CD14-positive monocyte (primary cell): ENCODE data around the gene SLITRK5. TPM values are rescaled to one million over a fixed set of nuclear protein-coding genes. Genes with fewer than 3 reads are reported as not detected.

Experiments used
- DNase-seq, 3 donors: peaks; one replicate each; pipeline ENCODE4 v3.0.0-alpha.2; 2011 to 2022
- H2AFZ ChIP-seq: 2 replicates; pipeline ENCODE4 v1.6.0; 2012; ENCODE audit warnings: mild to moderate bottlenecking, low read depth, low read length, inconsistent platforms; ENCODE audit not compliant: insufficient read depth, poor library complexity, severe bottlenecking
- H3K27ac ChIP-seq, 2 donors: 1 replicate in 1 of 2; 2 replicates in 1 of 2; pipeline ENCODE4 v1.5.1; 2012 to 2013; ENCODE audit warnings: low read length in 2 of 2, control low read depth in 1 of 2, inconsistent platforms in 1 of 2, low read depth in 1 of 2, mild to moderate bottlenecking in 1 of 2
- H3K27me3 ChIP-seq, 2 donors: one replicate each; pipeline versions ENCODE4 v1.6.0 to v1.6.1; 2011 to 2013; ENCODE audit warnings: low read length in 2 of 2; ENCODE audit not compliant: control insufficient read depth in 2 of 2, insufficient read depth in 2 of 2
- H3K36me3 ChIP-seq, 2 donors: replicated peaks in 1 of 2; 1 replicate in 1 of 2; 2 replicates in 1 of 2; pipeline versions ENCODE4 v1.5.1 to v1.6.1; 2012 to 2013; ENCODE audit warnings: low read length in 2 of 2, control low read depth in 1 of 2, inconsistent platforms in 1 of 2, mild to moderate bottlenecking in 1 of 2; ENCODE audit not compliant: insufficient read depth in 2 of 2, control insufficient read depth in 1 of 2
- H3K4me1 ChIP-seq, 2 donors: 1 replicate in 1 of 2; 2 replicates in 1 of 2; pipeline versions ENCODE4 v1.5.1 to v1.6.1; 2012 to 2013; ENCODE audit warnings: low read length in 2 of 2, control low read depth in 1 of 2, inconsistent platforms in 1 of 2, mild to moderate bottlenecking in 1 of 2, moderate library complexity in 1 of 2; ENCODE audit not compliant: insufficient read depth in 2 of 2, control insufficient read depth in 1 of 2
- H3K4me2 ChIP-seq: replicated peaks from 2 replicates; pipeline ENCODE3; 2012; ENCODE audit warnings: low read length, moderate library complexity, mild to moderate bottlenecking; ENCODE audit not compliant: poor library complexity, severe bottlenecking; ENCODE audit errors: extremely low read depth
- H3K4me3 ChIP-seq, 3 experiments: fragments of 200-600 bp in 1 of 3; sonication (generic) in 1 of 3; replicated peaks in 1 of 3; 1 replicate in 2 of 3; 2 replicates in 1 of 3; pipeline ENCODE4 v1.5.1; 2011 to 2013; ENCODE audit warnings: low read length in 3 of 3, mild to moderate bottlenecking in 3 of 3, control low read depth in 2 of 3, low read depth in 2 of 3, inconsistent platforms in 1 of 3, moderate library complexity in 1 of 3
- H3K79me2 ChIP-seq: 2 replicates; pipeline ENCODE4 v1.6.0; 2012; ENCODE audit warnings: mild to moderate bottlenecking, control low read depth, inconsistent platforms, low read length, moderate library complexity; ENCODE audit not compliant: insufficient read depth
- H3K9ac ChIP-seq: 2 replicates; pipeline ENCODE4 v1.6.0; 2017; ENCODE audit warnings: low read length, mild to moderate bottlenecking; ENCODE audit not compliant: insufficient read depth, poor library complexity, severe bottlenecking
- H3K9me3 ChIP-seq, 2 donors: replicated peaks in 1 of 2; 1 replicate in 1 of 2; 2 replicates in 1 of 2; pipeline versions ENCODE4 v1.5.1 to v1.6.1; 2012 to 2013; ENCODE audit warnings: low read length in 2 of 2, control low read depth in 1 of 2; ENCODE audit not compliant: control insufficient read depth in 1 of 2, insufficient read depth in 1 of 2
- H4K20me1 ChIP-seq: 2 replicates; pipeline ENCODE4 v1.6.0; 2012; ENCODE audit warnings: mild to moderate bottlenecking, low read length, control low read depth, moderate library complexity; ENCODE audit not compliant: insufficient read depth
- H3K27ac Mint-ChIP-seq, 7 donors: one replicate each; pipeline ENCODE4 v1.8.0; 2020; ENCODE audit warnings: mild to moderate bottlenecking in 7 of 7, mixed read lengths in 7 of 7, moderate library complexity in 6 of 7, inconsistent platforms in 2 of 7
- H3K27me3 Mint-ChIP-seq, 3 donors: one replicate each; pipeline ENCODE4 v1.8.0; 2021 to 2022; ENCODE audit warnings: low read depth in 3 of 3, mild to moderate bottlenecking in 3 of 3, mixed read lengths in 3 of 3, moderate library complexity in 3 of 3, inconsistent platforms in 1 of 3
- H3K36me3 Mint-ChIP-seq, 2 donors: one replicate each; pipeline ENCODE4 v1.8.0; 2020; ENCODE audit warnings: mixed read lengths in 2 of 2, inconsistent platforms in 1 of 2, mild to moderate bottlenecking in 1 of 2
- H3K4me1 Mint-ChIP-seq: one replicate; pipeline ENCODE4 v1.8.0; 2020; ENCODE audit warnings: mild to moderate bottlenecking, mixed read lengths
- H3K4me3 Mint-ChIP-seq, 2 donors: one replicate each; pipeline ENCODE4 v1.8.0; 2020; ENCODE audit warnings: mild to moderate bottlenecking in 2 of 2, mixed read lengths in 2 of 2, moderate library complexity in 1 of 2
- H3K9me3 Mint-ChIP-seq, 7 donors: one replicate each; pipeline ENCODE4 v1.8.0; 2020 to 2022; ENCODE audit warnings: mixed read lengths in 7 of 7, mild to moderate bottlenecking in 6 of 7, moderate library complexity in 6 of 7, inconsistent platforms in 2 of 7
- WGBS: methylation state at CpG from one replicate; pipeline ENCODE4 v1.1.5; 2013; ENCODE audit warnings: missing lambda C conversion rate; ENCODE audit not compliant: insufficient coverage; 5-methylcytosine and 5-hydroxymethylcytosine counted together
- intact Hi-C, 2 donors: fragments of 100-400 bp; cut with micrococcal nuclease; formaldehyde crosslinking; loops; one replicate each; pipeline versions ENCODE4 v1.15.0 to v1.15.1; 2023
- polyA plus RNA-seq, 3 donors: library from polyadenylated mRNA; depleted of rRNA in 1 of 3; unstranded in 2 of 3; stranded (reverse) in 1 of 3; fragments of 300-500 nt in 2 of 3; fragments of >200 nt in 1 of 3; fragmentation: Illumina TruSeq in 2 of 3; gene quantifications; 1 replicate in 2 of 3; 2 replicates in 1 of 3; pipeline ENCODE4 v1.2.3, GENCODE V29; 2012 to 2021
- TF ChIP-seq, protein P1 (sequence below): fragments of 200-600 bp; IDR thresholded peaks from one replicate; pipeline ENCODE4 v1.8.0; 2022; ENCODE audit warnings: antibody characterized with exemption, mild to moderate bottlenecking

Gene SLITRK5
- polyA plus RNA-seq, 3 donors: not detected

DNA sequence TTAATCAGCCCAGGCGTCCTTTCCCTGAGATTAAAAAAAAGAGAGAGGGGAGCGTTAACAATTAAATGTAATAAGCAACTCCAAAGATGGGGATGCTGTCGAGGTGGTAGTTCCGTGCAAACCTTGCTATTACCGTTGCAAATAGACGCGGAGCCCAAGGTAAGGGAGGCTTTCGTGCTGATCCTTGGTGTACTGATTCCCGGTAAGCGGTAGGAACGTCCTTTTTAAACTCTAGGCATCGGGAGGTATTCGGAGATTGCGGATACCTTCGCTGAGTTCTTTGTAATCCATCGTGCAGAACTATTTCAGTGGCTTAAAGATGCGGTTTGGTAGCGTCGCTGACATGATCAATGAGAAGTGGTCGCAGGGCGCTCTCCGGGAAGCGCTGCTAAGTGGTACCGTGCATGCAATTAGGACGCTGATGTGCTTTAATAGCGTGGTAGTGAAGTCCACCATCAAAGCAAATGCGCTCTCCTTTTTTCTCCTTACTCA, 3.1 kb downstream of the SLITRK5 start:
- no peak overlapping the region for H2AFZ ChIP-seq
- no peaks in the 10 kb centered on the region for H3K36me3 ChIP-seq
- no peak for DNase-seq
- Mint-ChIP-seq H3K4me1 (peaks cover 47% of the 10 kb centered on the region), H3K4me3 (peak overlapping the region in 1 of 2 donors; percentile 95), H3K27me3 (peaks cover 79 to 84% (median 83%) of the 10 kb centered on the region in 3 donors), H3K27ac (no peak overlapping the region), H3K36me3 (peaks cover 7 to 10% of the 10 kb centered on the region in 2 donors), H3K9me3 (peaks cover 2 to 54% (median 30%) of the 10 kb centered on the region in 7 donors)
- no peaks in the 10 kb centered on the region for H3K79me2 ChIP-seq
- H3K4me1 ChIP-seq: peaks cover 36 to 51% of the 10 kb centered on the region in 2 donors
- intact Hi-C loops: no loop called here
- TF ChIP-seq, protein P1, sequence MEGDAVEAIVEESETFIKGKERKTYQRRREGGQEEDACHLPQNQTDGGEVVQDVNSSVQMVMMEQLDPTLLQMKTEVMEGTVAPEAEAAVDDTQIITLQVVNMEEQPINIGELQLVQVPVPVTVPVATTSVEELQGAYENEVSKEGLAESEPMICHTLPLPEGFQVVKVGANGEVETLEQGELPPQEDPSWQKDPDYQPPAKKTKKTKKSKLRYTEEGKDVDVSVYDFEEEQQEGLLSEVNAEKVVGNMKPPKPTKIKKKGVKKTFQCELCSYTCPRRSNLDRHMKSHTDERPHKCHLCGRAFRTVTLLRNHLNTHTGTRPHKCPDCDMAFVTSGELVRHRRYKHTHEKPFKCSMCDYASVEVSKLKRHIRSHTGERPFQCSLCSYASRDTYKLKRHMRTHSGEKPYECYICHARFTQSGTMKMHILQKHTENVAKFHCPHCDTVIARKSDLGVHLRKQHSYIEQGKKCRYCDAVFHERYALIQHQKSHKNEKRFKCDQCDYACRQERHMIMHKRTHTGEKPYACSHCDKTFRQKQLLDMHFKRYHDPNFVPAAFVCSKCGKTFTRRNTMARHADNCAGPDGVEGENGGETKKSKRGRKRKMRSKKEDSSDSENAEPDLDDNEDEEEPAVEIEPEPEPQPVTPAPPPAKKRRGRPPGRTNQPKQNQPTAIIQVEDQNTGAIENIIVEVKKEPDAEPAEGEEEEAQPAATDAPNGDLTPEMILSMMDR: no peak
- no peaks in the 10 kb centered on the region for H4K20me1 ChIP-seq
- no peak overlapping the region for H3K27ac ChIP-seq
- H3K9me3 ChIP-seq: peaks cover 14 to 35% of the 10 kb centered on the region in 2 donors
- H3K4me2 ChIP-seq: peak overlapping the region; percentile 93
- H3K4me3 ChIP-seq: no peak overlapping the region
- peaks cover 59 to 92% of the 10 kb centered on the region in 2 donors for H3K27me3 ChIP-seq
- no peak overlapping the region for H3K9ac ChIP-seq
- WGBS: 2% methylated on average over 18 of the region's 27 CpGs

- Histone ChIP-seq H3K27me3 (peaks cover 54 to 89% of the 10 kb centered on the region in 2 donors), H3K4me1 (peaks cover 35 to 51% of the 10 kb centered on the region in 2 donors), H3K27ac (no peak overlapping the region), H3K9ac (no peak overlapping the region), H4K20me1 (no peaks in the 10 kb centered on the region), H3K36me3 (no peaks in the 10 kb centered on the region), H3K79me2 (no peaks in the 10 kb centered on the region), H3K4me2 (no peak overlapping the region), H3K9me3 (peaks cover 14 to 35% of the 10 kb centered on the region in 2 donors), H2AFZ (no peak overlapping the region), H3K4me3 (no peak overlapping the region)
- Mint-ChIP-seq H3K27me3 (peaks cover 75 to 80% (median 80%) of the 10 kb centered on the region in 3 donors), H3K27ac (no peak overlapping the region), H3K4me1 (peaks cover 44% of the 10 kb centered on the region), H3K4me3 (peak overlapping the region in 1 of 2 donors; percentile 95), H3K36me3 (peaks cover 7 to 10% of the 10 kb centered on the region in 2 donors), H3K9me3 (peaks cover 2 to 54% (median 30%) of the 10 kb centered on the region in 7 donors)
- TF ChIP-seq, protein P1: no peak
- WGBS: 81% methylated on average over 7 of the region's 10 CpGs
- intact Hi-C loops: no loop called here
- no peak for DNase-seq
These were observed 4.7 kb downstream of the SLITRK5 start for GRCh38 chr13:87675851-87676250.
